Measurements from ENCODE around the gene EDNRA.

The EDNRA gene

GRCh38 chr4:147479786-147480185, 1.1 kb upstream of the EDNRA start:
- WGBS (ENCODE audit: insufficient coverage, insufficient read length): no CpG with 5 or more reads among the region's 5 CpGs

GRCh38 chr4:147480502-147480890, 401 bp upstream of the EDNRA start:
- DNase-seq (ENCODE audit: low read depth, low spot score): no peak
- WGBS (ENCODE audit: insufficient coverage, insufficient read length): no CpG with 5 or more reads among the region's 11 CpGs

More at GRCh38 chr4:147479786-147480185, 1.1 kb upstream of the EDNRA start:
- no peak overlapping the region for H3K4me3 ChIP-seq (ENCODE audit: low read length)
- no peaks in the 10 kb centered on the region for H3K4me1 ChIP-seq (ENCODE audit: control insufficient read depth, insufficient read depth, low read length)
- H3K27ac ChIP-seq (ENCODE audit: low read length): no peak overlapping the region
- no peak for DNase-seq (ENCODE audit: low read depth, low spot score)
- peaks cover 4% of the 10 kb centered on the region; the same call in 1 of the 2 replicates for H3K27me3 ChIP-seq (ENCODE audit: control insufficient read depth, insufficient read depth, low read length)
- H3K36me3 ChIP-seq (ENCODE audit: control insufficient read depth, insufficient read depth, low read length): no peaks in the 10 kb centered on the region
- H3K9me3 ChIP-seq (ENCODE audit: control insufficient read depth, insufficient read depth, low read length): no peaks in the 10 kb centered on the region

GRCh38 chr4:147481577-147482109, 746 bp downstream of the EDNRA start:
- no peaks in the 10 kb centered on the region for H3K9me3 ChIP-seq (ENCODE audit: control insufficient read depth, insufficient read depth, low read length)
- no CpG with 5 or more reads among the region's 13 CpGs for WGBS (ENCODE audit: insufficient coverage, insufficient read length)
- peak overlapping the region; percentile 61; the same call in 1 of the 2 replicates for H3K4me3 ChIP-seq (ENCODE audit: low read length)
- H3K27ac ChIP-seq (ENCODE audit: low read length): no peak overlapping the region
- DNase-seq (ENCODE audit: low read depth, low spot score): no peak
- no peaks in the 10 kb centered on the region for H3K4me1 ChIP-seq (ENCODE audit: control insufficient read depth, insufficient read depth, low read length)
- H3K27me3 ChIP-seq (ENCODE audit: control insufficient read depth, insufficient read depth, low read length): peaks cover 4% of the 10 kb centered on the region; the same call in 1 of the 2 replicates
- no peaks in the 10 kb centered on the region for H3K36me3 ChIP-seq (ENCODE audit: control insufficient read depth, insufficient read depth, low read length)

More at GRCh38 chr4:147480502-147480890, 401 bp upstream of the EDNRA start:
- H3K27me3 ChIP-seq (ENCODE audit: control insufficient read depth, insufficient read depth, low read length): peaks cover 4% of the 10 kb centered on the region; the same call in 1 of the 2 replicates
- H3K9me3 ChIP-seq (ENCODE audit: control insufficient read depth, insufficient read depth, low read length): no peaks in the 10 kb centered on the region
- H3K36me3 ChIP-seq (ENCODE audit: control insufficient read depth, insufficient read depth, low read length): no peaks in the 10 kb centered on the region
- H3K4me3 ChIP-seq (ENCODE audit: low read length): peak overlapping the region; percentile 61; the same call in 1 of the 2 replicates
- no peaks in the 10 kb centered on the region for H3K4me1 ChIP-seq (ENCODE audit: control insufficient read depth, insufficient read depth, low read length)
- H3K27ac ChIP-seq (ENCODE audit: low read length): no peak overlapping the region

GRCh38 chr4:147482281-147482680, 1.4 kb downstream of the EDNRA start:
- Histone ChIP-seq H3K27me3 (ENCODE audit: control insufficient read depth, insufficient read depth, low read length) (peaks cover 4% of the 10 kb centered on the region; the same call in 1 of the 2 replicates), H3K36me3 (ENCODE audit: control insufficient read depth, insufficient read depth, low read length) (no peaks in the 10 kb centered on the region), H3K4me3 (ENCODE audit: low read length) (no peak overlapping the region), H3K9me3 (ENCODE audit: control insufficient read depth, insufficient read depth, low read length) (no peaks in the 10 kb centered on the region), H3K4me1 (ENCODE audit: control insufficient read depth, insufficient read depth, low read length) (no peaks in the 10 kb centered on the region), H3K27ac (ENCODE audit: low read length) (no peak overlapping the region)
- DNase-seq (ENCODE audit: low read depth, low spot score): no peak
- WGBS (ENCODE audit: insufficient coverage, insufficient read length): no CpG with 5 or more reads among the region's 2 CpGs

GRCh38 chr4:147485167-147485566, 4.3 kb downstream of the EDNRA start:
- WGBS (ENCODE audit: insufficient coverage, insufficient read length): no CpG with 5 or more reads among the region's 2 CpGs
- H3K27me3 ChIP-seq (ENCODE audit: control insufficient read depth, insufficient read depth, low read length): peaks cover 4% of the 10 kb centered on the region; the same call in 1 of the 2 replicates
- H3K36me3 ChIP-seq (ENCODE audit: control insufficient read depth, insufficient read depth, low read length): no peaks in the 10 kb centered on the region
- H3K4me1 ChIP-seq (ENCODE audit: control insufficient read depth, insufficient read depth, low read length): no peaks in the 10 kb centered on the region
- no peak overlapping the region for H3K27ac ChIP-seq (ENCODE audit: low read length)
- no peak overlapping the region for H3K4me3 ChIP-seq (ENCODE audit: low read length)
- no peak for DNase-seq (ENCODE audit: low read depth, low spot score)
- no peaks in the 10 kb centered on the region for H3K9me3 ChIP-seq (ENCODE audit: control insufficient read depth, insufficient read depth, low read length)

- H3K27ac ChIP-seq (ENCODE audit: low read length): no peak overlapping the region
- no peaks in the 10 kb centered on the region for H3K4me1 ChIP-seq (ENCODE audit: control insufficient read depth, insufficient read depth, low read length)
- DNase-seq (ENCODE audit: low read depth, low spot score): no peak
- H3K4me3 ChIP-seq (ENCODE audit: low read length): no peak overlapping the region
- no peaks in the 10 kb centered on the region for H3K27me3 ChIP-seq (ENCODE audit: control insufficient read depth, insufficient read depth, low read length)
- H3K9me3 ChIP-seq (ENCODE audit: control insufficient read depth, insufficient read depth, low read length): no peaks in the 10 kb centered on the region
- no peaks in the 10 kb centered on the region for H3K36me3 ChIP-seq (ENCODE audit: control insufficient read depth, insufficient read depth, low read length)
These were observed 6.7 kb downstream of the EDNRA start for GRCh38 chr4:147487616-147488015.

- no peak for DNase-seq (ENCODE audit: low read depth, low spot score)
- no CpG with 5 or more reads among the region's 1 CpG for WGBS (ENCODE audit: insufficient coverage, insufficient read length)
These were observed 7.7 kb downstream of the EDNRA start for GRCh38 chr4:147488556-147488955.

GRCh38 chr4:147491086-147491485, 10.2 kb downstream of the EDNRA start:
- DNase-seq (ENCODE audit: low read depth, low spot score): no peak
- Histone ChIP-seq H3K27me3 (ENCODE audit: control insufficient read depth, insufficient read depth, low read length) (no peaks in the 10 kb centered on the region), H3K4me3 (ENCODE audit: low read length) (no peak overlapping the region), H3K9me3 (ENCODE audit: control insufficient read depth, insufficient read depth, low read length) (no peaks in the 10 kb centered on the region), H3K27ac (ENCODE audit: low read length) (no peak overlapping the region), H3K4me1 (ENCODE audit: control insufficient read depth, insufficient read depth, low read length) (no peaks in the 10 kb centered on the region), H3K36me3 (ENCODE audit: control insufficient read depth, insufficient read depth, low read length) (no peaks in the 10 kb centered on the region)
- no CpG with 5 or more reads among the region's 2 CpGs for WGBS (ENCODE audit: insufficient coverage, insufficient read length)

More at GRCh38 chr4:147488556-147488955, 7.7 kb downstream of the EDNRA start:
- Histone ChIP-seq H3K4me3 (ENCODE audit: low read length) (no peak overlapping the region), H3K27me3 (ENCODE audit: control insufficient read depth, insufficient read depth, low read length) (no peaks in the 10 kb centered on the region), H3K36me3 (ENCODE audit: control insufficient read depth, insufficient read depth, low read length) (no peaks in the 10 kb centered on the region), H3K27ac (ENCODE audit: low read length) (no peak overlapping the region), H3K4me1 (ENCODE audit: control insufficient read depth, insufficient read depth, low read length) (no peaks in the 10 kb centered on the region), H3K9me3 (ENCODE audit: control insufficient read depth, insufficient read depth, low read length) (no peaks in the 10 kb centered on the region)

GRCh38 chr4:147492306-147492705, 11.4 kb downstream of the EDNRA start:
- no peak for DNase-seq (ENCODE audit: low read depth, low spot score)
- no CpG with 5 or more reads among the region's 2 CpGs for whole genome bisulfite sequencing (ENCODE audit: insufficient coverage, insufficient read length)
- H3K4me3 ChIP-seq (ENCODE audit: low read length): no peak overlapping the region
- H3K27ac ChIP-seq (ENCODE audit: low read length): no peak overlapping the region
- no peaks in the 10 kb centered on the region for H3K4me1 ChIP-seq (ENCODE audit: control insufficient read depth, insufficient read depth, low read length)
- H3K9me3 ChIP-seq (ENCODE audit: control insufficient read depth, insufficient read depth, low read length): no peaks in the 10 kb centered on the region
- no peaks in the 10 kb centered on the region for H3K27me3 ChIP-seq (ENCODE audit: control insufficient read depth, insufficient read depth, low read length)
- H3K36me3 ChIP-seq (ENCODE audit: control insufficient read depth, insufficient read depth, low read length): no peaks in the 10 kb centered on the region

- Histone ChIP-seq H3K4me3 (ENCODE audit: low read length) (no peak overlapping the region), H3K9me3 (ENCODE audit: control insufficient read depth, insufficient read depth, low read length) (no peaks in the 10 kb centered on the region), H3K27ac (ENCODE audit: low read length) (no peak overlapping the region), H3K36me3 (ENCODE audit: control insufficient read depth, insufficient read depth, low read length) (no peaks in the 10 kb centered on the region), H3K27me3 (ENCODE audit: control insufficient read depth, insufficient read depth, low read length) (no peaks in the 10 kb centered on the region), H3K4me1 (ENCODE audit: control insufficient read depth, insufficient read depth, low read length) (no peaks in the 10 kb centered on the region)
- WGBS (ENCODE audit: insufficient coverage, insufficient read length): no CpG with 5 or more reads among the region's 6 CpGs
- DNase-seq (ENCODE audit: low read depth, low spot score): no peak
These were observed 11.9 kb downstream of the EDNRA start for GRCh38 chr4:147492761-147493160.

GRCh38 chr4:147493307-147493706, 12.4 kb downstream of the EDNRA start:
- H3K27ac ChIP-seq (ENCODE audit: low read length): no peak overlapping the region
- no CpG with 5 or more reads among the region's 1 CpG for WGBS (ENCODE audit: insufficient coverage, insufficient read length)
- no peak for DNase-seq (ENCODE audit: low read depth, low spot score)
- H3K27me3 ChIP-seq (ENCODE audit: control insufficient read depth, insufficient read depth, low read length): no peaks in the 10 kb centered on the region
- no peaks in the 10 kb centered on the region for H3K4me1 ChIP-seq (ENCODE audit: control insufficient read depth, insufficient read depth, low read length)
- H3K4me3 ChIP-seq (ENCODE audit: low read length): no peak overlapping the region
- no peaks in the 10 kb centered on the region for H3K36me3 ChIP-seq (ENCODE audit: control insufficient read depth, insufficient read depth, low read length)
- H3K9me3 ChIP-seq (ENCODE audit: control insufficient read depth, insufficient read depth, low read length): no peaks in the 10 kb centered on the region

All from iPS DF 6.9 (cell line).